CD4-positive, alpha-beta T cell (primary cell): ENCODE measurements around the gene TMEM132D. TPM values are rescaled to one million over a fixed set of nuclear protein-coding genes. Genes with fewer than 3 reads are reported as not detected.

ENCODE experiments used
- ATAC-seq: fragments of 200-7000 bp; cut with Tn5 transposase; one replicate; pipeline ENCODE4 v1.10.0; 2022; ENCODE audit warnings: mild to moderate bottlenecking; ENCODE audit not compliant: poor library complexity
- CTCF ChIA-PET: fragments of 350-600 bp; sonication (Branson Sonifier 250); formaldehyde crosslinking; loops from one replicate; lab custom pipeline; 2021; ENCODE audit warnings: antibody characterized with exemption, inconsistent platforms; lab: Charles Lee
- POLR2A ChIA-PET: fragments of 350-600 bp; sonication (Branson Sonifier 250); formaldehyde crosslinking; loops from one replicate; lab custom pipeline; 2021; ENCODE audit warnings: antibody characterized with exemption, inconsistent platforms; lab: Charles Lee
- DNase-seq, 14 experiments: peaks; one replicate each; pipeline ENCODE4 v3.0.0-alpha.2; 2013 to 2020; ENCODE audit warnings: mixed read lengths in 2 of 14
- H3K27ac ChIP-seq, 2 donors: one replicate each; pipeline versions ENCODE4 v1.5.1 to v1.7.0; 2013; ENCODE audit warnings: low read length in 2 of 2, low read depth in 1 of 2, mild to moderate bottlenecking in 1 of 2
- H3K27me3 ChIP-seq, 2 experiments: 1 replicate in 1 of 2; 2 replicates in 1 of 2; pipeline versions ENCODE4 v1.6.1 to v1.7.0; 2013; ENCODE audit warnings: low read length in 2 of 2, control low read depth in 1 of 2, mild to moderate bottlenecking in 1 of 2, moderate library complexity in 1 of 2; ENCODE audit not compliant: insufficient read depth in 2 of 2, control insufficient read depth in 1 of 2
- H3K36me3 ChIP-seq: one replicate; pipeline ENCODE4 v1.6.1; 2013; ENCODE audit warnings: low read length, control low read depth; ENCODE audit not compliant: insufficient read depth
- H3K4me1 ChIP-seq: one replicate; pipeline ENCODE4 v1.6.1; 2013; ENCODE audit warnings: low read length, control low read depth; ENCODE audit not compliant: insufficient read depth
- H3K4me3 ChIP-seq: one replicate; pipeline ENCODE4 v1.5.1; 2013; ENCODE audit warnings: mild to moderate bottlenecking, low read length, moderate library complexity
- H3K9me3 ChIP-seq, 2 experiments: 1 replicate in 1 of 2; 2 replicates in 1 of 2; pipeline versions ENCODE4 v1.6.1 to v1.7.0; 2013; ENCODE audit warnings: low read length in 2 of 2, mild to moderate bottlenecking in 2 of 2, control low read depth in 1 of 2, moderate library complexity in 1 of 2; ENCODE audit not compliant: control insufficient read depth in 1 of 2, insufficient read depth in 1 of 2
- H3K27ac Mint-ChIP-seq: one replicate; pipeline ENCODE4 v1.8.0; 2020; ENCODE audit warnings: mixed read lengths
- H3K27me3 Mint-ChIP-seq: one replicate; pipeline ENCODE4 v1.8.0; 2021; ENCODE audit warnings: mixed read lengths
- H3K36me3 Mint-ChIP-seq: one replicate; pipeline ENCODE4 v1.8.0; 2021; ENCODE audit warnings: low read depth, mixed read lengths
- H3K4me1 Mint-ChIP-seq: one replicate; pipeline ENCODE4 v1.8.0; 2021; ENCODE audit warnings: low read depth, mixed read lengths
- H3K4me3 Mint-ChIP-seq: one replicate; pipeline ENCODE4 v1.8.0; 2020; ENCODE audit warnings: mild to moderate bottlenecking, mixed read lengths
- H3K9me3 Mint-ChIP-seq: one replicate; pipeline ENCODE4 v1.8.0; 2020; ENCODE audit warnings: mixed read lengths
- intact Hi-C, 2 experiments: fragments of 100-400 bp; cut with DNase I in 1 of 2; cut with micrococcal nuclease in 1 of 2; formaldehyde crosslinking; loops; one replicate each; pipeline versions ENCODE4 v1.15.1 to v1.9.0; 2023 to 2025; cut with DNase I, micrococcal nuclease
- total RNA-seq, 174 experiments: library from RNA in 2 of 174; stranded (reverse) in 2 of 174; gene quantifications; one replicate each; pipeline ENCODE4 v1.2.3 and lab custom pipeline; 2021 to 2026
- TF ChIP-seq, protein P1 (sequence below): fragments of 200-600 bp; IDR thresholded peaks from one replicate; pipeline ENCODE4 v1.8.0; 2022; ENCODE audit warnings: antibody characterized with exemption, mild to moderate bottlenecking

The TMEM132D gene
- total RNA-seq, 2 experiments from 2014 or later: not detected

DNA sequence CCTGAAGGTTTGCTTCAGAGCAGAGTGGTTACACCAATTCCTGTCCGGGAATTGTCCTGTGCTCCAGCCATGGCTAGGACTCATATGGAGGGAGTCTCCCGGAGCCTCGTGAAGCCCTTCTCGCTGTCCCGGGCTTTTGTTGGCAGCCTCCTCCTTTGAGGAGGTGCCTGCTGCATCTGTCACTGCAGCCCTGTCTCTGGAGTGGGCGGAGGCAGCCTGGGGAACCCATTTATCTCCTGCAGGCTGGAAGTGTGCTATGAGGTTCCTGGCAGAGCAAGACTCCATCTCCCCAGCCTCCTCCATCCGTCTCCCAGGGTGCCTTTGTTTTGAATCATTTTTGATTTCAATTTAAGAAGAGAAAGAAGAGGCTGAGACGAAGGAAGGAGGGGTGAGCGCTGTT is 695.3 kb downstream of the TMEM132D start:
- H3K36me3 Mint-ChIP-seq: no peaks in the 10 kb centered on the region
- intact Hi-C loops: no loop called here

DNA sequence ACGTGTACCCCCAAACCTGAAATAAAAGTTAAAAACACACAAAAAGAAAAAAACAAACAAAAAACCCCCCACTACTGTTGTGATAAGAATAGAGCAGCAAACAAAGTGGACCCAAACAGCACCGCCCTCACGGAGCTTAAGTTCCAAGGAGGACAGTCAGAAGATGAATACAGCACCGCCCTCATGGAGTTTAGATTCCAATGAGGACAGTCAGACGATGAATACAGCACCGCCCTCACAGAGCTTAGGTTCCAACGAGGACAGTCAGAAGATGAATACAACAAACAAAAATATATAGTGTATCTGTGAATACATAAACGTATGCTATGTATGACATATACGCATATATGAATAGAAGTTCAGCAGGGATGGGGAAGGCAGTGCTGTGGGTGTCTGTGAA is 696.7 kb downstream of the TMEM132D start:
- CTCF ChIA-PET: no interaction called here
- Histone ChIP-seq H3K27me3 (no peaks in the 10 kb centered on the region), H3K36me3 (no peaks in the 10 kb centered on the region), H3K27ac (no peak overlapping the region), H3K4me3 (no peak overlapping the region), H3K9me3 (peaks cover 0 to 20% of the 10 kb centered on the region in 2 experiments), H3K4me1 (no peaks in the 10 kb centered on the region)
- POLR2A ChIA-PET: no interaction called here
- H3K4me1 Mint-ChIP-seq: no peaks in the 10 kb centered on the region
- H3K4me3 Mint-ChIP-seq: no peak overlapping the region
- H3K27me3 Mint-ChIP-seq: no peaks in the 10 kb centered on the region
- TF ChIP-seq, protein P1, sequence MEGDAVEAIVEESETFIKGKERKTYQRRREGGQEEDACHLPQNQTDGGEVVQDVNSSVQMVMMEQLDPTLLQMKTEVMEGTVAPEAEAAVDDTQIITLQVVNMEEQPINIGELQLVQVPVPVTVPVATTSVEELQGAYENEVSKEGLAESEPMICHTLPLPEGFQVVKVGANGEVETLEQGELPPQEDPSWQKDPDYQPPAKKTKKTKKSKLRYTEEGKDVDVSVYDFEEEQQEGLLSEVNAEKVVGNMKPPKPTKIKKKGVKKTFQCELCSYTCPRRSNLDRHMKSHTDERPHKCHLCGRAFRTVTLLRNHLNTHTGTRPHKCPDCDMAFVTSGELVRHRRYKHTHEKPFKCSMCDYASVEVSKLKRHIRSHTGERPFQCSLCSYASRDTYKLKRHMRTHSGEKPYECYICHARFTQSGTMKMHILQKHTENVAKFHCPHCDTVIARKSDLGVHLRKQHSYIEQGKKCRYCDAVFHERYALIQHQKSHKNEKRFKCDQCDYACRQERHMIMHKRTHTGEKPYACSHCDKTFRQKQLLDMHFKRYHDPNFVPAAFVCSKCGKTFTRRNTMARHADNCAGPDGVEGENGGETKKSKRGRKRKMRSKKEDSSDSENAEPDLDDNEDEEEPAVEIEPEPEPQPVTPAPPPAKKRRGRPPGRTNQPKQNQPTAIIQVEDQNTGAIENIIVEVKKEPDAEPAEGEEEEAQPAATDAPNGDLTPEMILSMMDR: no peak
- H3K9me3 Mint-ChIP-seq: peaks cover 6% of the 10 kb centered on the region
- DNase-seq (no peak), ATAC-seq (no peak)
- no peaks in the 10 kb centered on the region for H3K36me3 Mint-ChIP-seq
- intact Hi-C loops: no loop called here
- H3K27ac Mint-ChIP-seq: no peak overlapping the region

More for the DNA sequence above, 695.3 kb downstream of the TMEM132D start:
- H3K36me3 ChIP-seq: no peaks in the 10 kb centered on the region
- H3K4me1 ChIP-seq: no peaks in the 10 kb centered on the region
- Mint-ChIP-seq H3K4me1 (no peaks in the 10 kb centered on the region), H3K4me3 (no peak overlapping the region), H3K27me3 (no peaks in the 10 kb centered on the region), H3K27ac (no peak overlapping the region), H3K9me3 (peaks cover 8% of the 10 kb centered on the region)
- H3K27me3 ChIP-seq: no peaks in the 10 kb centered on the region
- no peak overlapping the region for H3K4me3 ChIP-seq
- ATAC-seq (no peak), DNase-seq (no peak)
- TF ChIP-seq, protein P1: no peak
- POLR2A ChIA-PET: no interaction called here
- H3K27ac ChIP-seq: no peak overlapping the region
- CTCF ChIA-PET: no interaction called here
- H3K9me3 ChIP-seq: peaks cover 0 to 15% of the 10 kb centered on the region in 2 experiments

DNA sequence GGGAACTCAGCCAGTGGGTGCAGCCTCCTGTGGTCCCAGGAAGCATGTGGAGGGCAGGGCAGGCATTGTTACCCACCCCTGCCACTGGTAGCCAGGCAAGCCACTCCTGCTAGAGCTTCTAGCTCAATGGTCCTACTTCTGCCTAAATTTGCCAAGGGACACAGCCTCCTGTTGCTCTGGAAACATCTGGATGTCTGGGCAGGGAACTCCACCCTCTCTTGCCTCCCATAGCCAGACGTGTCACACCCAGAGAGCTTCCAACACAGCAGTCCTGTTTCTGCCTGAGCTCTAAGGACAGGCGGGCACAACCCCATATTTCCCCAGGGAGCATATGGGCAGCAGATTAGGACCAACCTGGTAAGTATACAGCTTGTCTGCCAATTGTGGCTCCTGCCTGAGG is 700.4 kb downstream of the TMEM132D start:
- Histone ChIP-seq H3K27ac (no peak overlapping the region), H3K4me3 (no peak overlapping the region), H3K27me3 (no peaks in the 10 kb centered on the region), H3K4me1 (no peaks in the 10 kb centered on the region), H3K9me3 (peaks cover 0 to 11% of the 10 kb centered on the region in 2 experiments), H3K36me3 (no peaks in the 10 kb centered on the region)
- TF ChIP-seq, protein P1: no peak
- no peak for ATAC-seq
- intact Hi-C loops: no loop called here
- no peak for DNase-seq
- no peaks in the 10 kb centered on the region for H3K36me3 Mint-ChIP-seq
- H3K27me3 Mint-ChIP-seq: no peaks in the 10 kb centered on the region
- ChIA-PET POLR2A (no interaction called here), CTCF (no interaction called here)
- H3K4me1 Mint-ChIP-seq: no peaks in the 10 kb centered on the region
- H3K9me3 Mint-ChIP-seq: peaks cover 4% of the 10 kb centered on the region
- H3K4me3 Mint-ChIP-seq: no peak overlapping the region
- H3K27ac Mint-ChIP-seq: no peak overlapping the region
